VCaP (cell line): ENCODE measurements around the gene COL5A2.

ENCODE experiments used
- H3K27ac ChIP-seq: fragments of 450-650 bp; 2 replicates; pipeline ENCODE4 v1.5.1; 2017
- CTCF ChIP-seq: fragments of 450-650 bp; conservative IDR thresholded peaks from 2 replicates; pipeline ENCODE4 v1.5.1; 2017; ENCODE audit warnings: mild to moderate bottlenecking, moderate library complexity

Gene COL5A2

GRCh38 chr2:189147361-189147760 lies 32.2 kb downstream of the COL5A2 start:
- TF ChIP-seq CTCF = no peak
- no peak overlapping the region for H3K27ac ChIP-seq

GRCh38 chr2:189146553-189146952 lies 33.0 kb downstream of the COL5A2 start:
- TF ChIP-seq CTCF = no peak
- H3K27ac ChIP-seq = no peak overlapping the region

- H3K27ac ChIP-seq = no peak overlapping the region
- TF ChIP-seq CTCF = no peak
Measured at GRCh38 chr2:189144700-189145211, 34.8 kb downstream of the COL5A2 start.

GRCh38 chr2:189143925-189144324 lies 35.6 kb downstream of the COL5A2 start:
- TF ChIP-seq CTCF = no peak
- no peak overlapping the region for H3K27ac ChIP-seq

- H3K27ac ChIP-seq = no peak overlapping the region
- peak; percentile 76 for TF ChIP-seq CTCF
Measured at GRCh38 chr2:189142893-189143759, 36.4 kb downstream of the COL5A2 start.

GRCh38 chr2:189138800-189139199 lies 40.8 kb downstream of the COL5A2 start:
- no peak overlapping the region for H3K27ac ChIP-seq
- TF ChIP-seq CTCF = no peak

GRCh38 chr2:189137519-189137918 lies 42.0 kb downstream of the COL5A2 start:
- TF ChIP-seq CTCF = no peak
- H3K27ac ChIP-seq = no peak overlapping the region
